Mesothelial cell of epicardium (in vitro differentiated cells): ENCODE results near the gene SH2B3. TPM values are rescaled to one million over a fixed set of nuclear protein-coding genes. Genes with fewer than 3 reads are reported as not detected.

Source experiments
- DNase-seq, 2 experiments: peaks; one replicate each; pipeline ENCODE4 v3.0.0; 2021; ENCODE audit warnings: low spot score in 2 of 2; ENCODE audit not compliant: unreplicated experiment in 2 of 2
- H3K27ac Mint-ChIP-seq: 2 replicates; pipeline ENCODE4 v1.8.0; 2021; ENCODE audit warnings: mixed read lengths
- H3K27me3 Mint-ChIP-seq: 2 replicates; pipeline ENCODE4 v1.8.0; 2021; ENCODE audit warnings: low read depth, mixed read lengths
- H3K36me3 Mint-ChIP-seq: 2 replicates; pipeline ENCODE4 v1.8.0; 2021; ENCODE audit warnings: mixed read lengths
- H3K4me1 Mint-ChIP-seq: 2 replicates; pipeline ENCODE4 v1.8.0; 2021; ENCODE audit warnings: mixed read lengths
- H3K4me3 Mint-ChIP-seq: 2 replicates; pipeline ENCODE4 v1.8.0; 2021; ENCODE audit warnings: mild to moderate bottlenecking, moderate library complexity, mixed read lengths
- H3K9me3 Mint-ChIP-seq: 2 replicates; pipeline ENCODE4 v1.8.0; 2021; ENCODE audit warnings: mixed read lengths
- total RNA-seq: library from RNA; stranded (reverse); gene quantifications from 3 replicates; pipeline ENCODE4 v1.2.1, GENCODE V29; 2021
- TF ChIP-seq, protein P1 (sequence below): fragments of 200-600 bp; sonication (generic); IDR thresholded peaks from one replicate; pipeline ENCODE4 v1.5.0; 2021; ENCODE audit warnings: antibody characterized with exemption; ENCODE audit not compliant: unreplicated experiment

The SH2B3 gene
- total RNA-seq, 1 donor from 2014 or later = 2.1 TPM

DNA sequence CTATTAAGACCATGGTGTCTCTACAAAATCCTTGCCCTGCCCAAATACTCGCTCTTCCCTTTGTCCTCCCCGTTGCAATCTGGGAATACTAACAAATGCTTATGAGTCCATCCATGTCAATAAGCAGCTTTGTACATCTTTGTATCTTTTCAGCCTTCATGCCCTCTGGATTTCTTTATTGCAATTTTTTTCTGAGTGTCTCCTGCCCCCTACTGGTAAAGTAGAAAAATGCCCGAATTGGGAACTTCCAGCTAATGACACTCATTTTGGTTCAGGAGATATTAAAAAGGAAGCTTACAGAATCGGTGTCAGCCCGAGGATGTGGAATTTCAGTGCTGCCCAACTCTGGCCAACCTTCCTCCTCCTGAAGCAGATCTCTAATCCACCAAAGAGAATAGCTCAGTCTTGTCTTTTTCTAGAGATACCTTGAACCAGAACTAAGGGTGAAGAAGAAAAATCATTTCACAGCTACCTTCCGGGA is 46.0 kb downstream of the SH2B3 start:
- H3K27ac Mint-ChIP-seq = no peak overlapping the region
- H3K36me3 Mint-ChIP-seq = peaks cover 39% of the 10 kb centered on the region
- H3K27me3 Mint-ChIP-seq = no peaks in the 10 kb centered on the region
- H3K9me3 Mint-ChIP-seq = no peaks in the 10 kb centered on the region
- peak in 1 of 2 experiments; percentile 1 for DNase-seq
- TF ChIP-seq, protein P1, sequence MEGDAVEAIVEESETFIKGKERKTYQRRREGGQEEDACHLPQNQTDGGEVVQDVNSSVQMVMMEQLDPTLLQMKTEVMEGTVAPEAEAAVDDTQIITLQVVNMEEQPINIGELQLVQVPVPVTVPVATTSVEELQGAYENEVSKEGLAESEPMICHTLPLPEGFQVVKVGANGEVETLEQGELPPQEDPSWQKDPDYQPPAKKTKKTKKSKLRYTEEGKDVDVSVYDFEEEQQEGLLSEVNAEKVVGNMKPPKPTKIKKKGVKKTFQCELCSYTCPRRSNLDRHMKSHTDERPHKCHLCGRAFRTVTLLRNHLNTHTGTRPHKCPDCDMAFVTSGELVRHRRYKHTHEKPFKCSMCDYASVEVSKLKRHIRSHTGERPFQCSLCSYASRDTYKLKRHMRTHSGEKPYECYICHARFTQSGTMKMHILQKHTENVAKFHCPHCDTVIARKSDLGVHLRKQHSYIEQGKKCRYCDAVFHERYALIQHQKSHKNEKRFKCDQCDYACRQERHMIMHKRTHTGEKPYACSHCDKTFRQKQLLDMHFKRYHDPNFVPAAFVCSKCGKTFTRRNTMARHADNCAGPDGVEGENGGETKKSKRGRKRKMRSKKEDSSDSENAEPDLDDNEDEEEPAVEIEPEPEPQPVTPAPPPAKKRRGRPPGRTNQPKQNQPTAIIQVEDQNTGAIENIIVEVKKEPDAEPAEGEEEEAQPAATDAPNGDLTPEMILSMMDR = peak; percentile 93
- H3K4me1 Mint-ChIP-seq = no peaks in the 10 kb centered on the region
- H3K4me3 Mint-ChIP-seq = no peak overlapping the region

DNA sequence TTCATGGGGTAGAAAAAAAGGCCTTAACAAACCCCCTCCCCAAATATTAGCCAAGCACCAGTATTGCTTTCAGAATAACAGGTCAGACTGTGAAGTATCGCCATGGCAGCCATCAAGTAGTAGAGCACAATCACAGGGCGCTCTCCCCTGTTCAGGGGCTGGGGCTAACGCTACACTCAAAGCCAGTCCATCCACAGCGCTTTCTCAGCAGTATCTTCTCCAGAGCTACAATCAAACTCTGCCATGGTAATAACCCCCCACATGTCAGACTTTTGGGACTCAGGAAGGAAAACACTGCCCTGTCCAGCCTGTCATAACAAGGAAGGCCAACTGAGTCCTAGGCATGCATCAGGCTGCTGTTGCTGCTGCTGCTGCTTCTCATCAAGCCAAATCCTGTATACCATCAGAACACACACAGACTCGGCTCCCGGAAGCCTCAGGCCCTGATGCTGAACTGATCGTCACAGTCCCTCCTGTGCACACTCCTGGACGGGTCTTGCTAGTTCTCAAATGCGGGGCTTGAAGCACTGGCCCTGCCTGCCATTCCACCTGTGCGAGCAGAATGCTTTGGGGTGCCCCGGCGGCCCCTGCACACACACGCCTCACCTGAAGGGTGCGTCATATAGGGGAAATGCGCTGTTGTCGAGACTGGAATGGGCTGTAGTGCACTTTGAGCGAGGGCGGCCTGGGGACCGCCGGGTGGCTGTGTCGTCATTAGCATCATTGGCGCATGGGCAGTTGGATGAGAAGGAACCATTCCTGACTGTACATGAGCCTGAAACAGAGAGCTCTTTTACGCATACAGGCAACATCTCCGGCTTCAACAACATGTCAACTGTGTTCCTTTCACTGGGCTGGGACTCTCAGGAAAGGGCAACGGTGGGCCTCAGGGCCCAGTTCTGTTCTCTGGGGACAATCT is 47.6 kb downstream of the SH2B3 start:
- TF ChIP-seq, protein P1 = no peak
- peaks cover 44% of the 10 kb centered on the region for H3K36me3 Mint-ChIP-seq
- no peaks in the 10 kb centered on the region for H3K9me3 Mint-ChIP-seq
- H3K27me3 Mint-ChIP-seq = no peaks in the 10 kb centered on the region
- no peaks in the 10 kb centered on the region for H3K4me1 Mint-ChIP-seq
- no peak overlapping the region for H3K4me3 Mint-ChIP-seq
- H3K27ac Mint-ChIP-seq = no peak overlapping the region
- no peak for DNase-seq

DNA sequence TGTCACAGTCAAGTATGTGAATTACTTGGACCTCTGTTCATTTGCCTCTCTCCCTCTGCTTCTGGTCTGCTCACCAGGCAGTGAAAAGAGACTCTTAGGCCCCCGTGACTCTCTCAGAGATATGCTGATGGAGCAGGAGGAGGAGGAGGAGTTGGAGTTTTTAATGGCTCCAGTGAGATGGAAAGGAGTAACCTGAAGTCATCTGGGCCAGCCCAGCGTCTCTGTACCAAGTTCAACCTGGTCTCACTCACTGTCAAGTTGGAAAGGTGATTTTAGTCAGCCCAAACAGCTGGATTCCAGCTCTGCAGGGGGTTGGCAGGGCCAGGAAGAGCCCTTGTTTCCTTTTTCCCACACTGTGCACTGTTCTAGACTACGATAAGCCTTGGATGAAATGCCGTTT is 48.6 kb downstream of the SH2B3 start:
- Mint-ChIP-seq H3K4me1 (no peaks in the 10 kb centered on the region), H3K27ac (no peak overlapping the region), H3K9me3 (no peaks in the 10 kb centered on the region), H3K4me3 (no peak overlapping the region), H3K36me3 (peaks cover 41% of the 10 kb centered on the region), H3K27me3 (no peaks in the 10 kb centered on the region)
- TF ChIP-seq, protein P1 = no peak
- peak in 1 of 2 experiments; percentile 2 for DNase-seq

DNA sequence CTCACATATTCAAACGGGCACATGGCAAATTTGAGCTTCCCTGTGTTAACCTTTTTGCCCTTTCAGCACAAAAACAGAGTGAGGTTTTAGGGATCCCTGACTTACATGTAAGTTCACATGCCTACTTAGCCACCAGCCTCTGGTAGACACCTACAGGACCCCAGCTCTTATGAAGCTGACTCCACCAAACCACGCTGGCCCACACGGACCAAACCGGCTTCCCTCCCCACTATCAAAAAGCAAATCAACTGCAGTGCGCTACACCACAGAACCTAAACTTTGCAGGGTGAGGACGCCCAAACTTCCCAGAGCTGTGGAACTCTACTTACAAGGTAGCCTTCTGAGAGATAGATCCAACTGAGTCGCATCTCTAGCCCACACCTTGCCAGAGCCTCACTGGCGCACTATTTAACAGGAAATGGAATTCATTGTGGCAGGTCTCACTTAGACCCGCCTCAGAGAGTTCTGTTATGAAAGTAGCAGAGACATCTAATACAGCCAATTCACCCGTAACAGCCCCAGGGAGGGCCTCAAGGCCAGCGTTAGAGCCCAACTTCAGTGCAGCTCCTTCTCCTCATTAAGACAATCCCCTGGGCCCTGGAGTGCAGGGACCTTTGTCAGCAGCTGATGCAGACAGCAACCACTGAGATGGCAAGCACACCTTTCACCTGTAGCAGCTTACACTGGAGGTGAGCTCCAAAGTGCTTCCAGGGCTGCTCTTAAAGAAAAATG is 49.2 kb downstream of the SH2B3 start:
- Mint-ChIP-seq H3K36me3 (peaks cover 39% of the 10 kb centered on the region), H3K27me3 (no peaks in the 10 kb centered on the region), H3K4me3 (no peak overlapping the region), H3K27ac (peak overlapping the region; percentile 25), H3K9me3 (no peaks in the 10 kb centered on the region), H3K4me1 (no peaks in the 10 kb centered on the region)
- no peak for DNase-seq
- TF ChIP-seq, protein P1 = no peak

DNA sequence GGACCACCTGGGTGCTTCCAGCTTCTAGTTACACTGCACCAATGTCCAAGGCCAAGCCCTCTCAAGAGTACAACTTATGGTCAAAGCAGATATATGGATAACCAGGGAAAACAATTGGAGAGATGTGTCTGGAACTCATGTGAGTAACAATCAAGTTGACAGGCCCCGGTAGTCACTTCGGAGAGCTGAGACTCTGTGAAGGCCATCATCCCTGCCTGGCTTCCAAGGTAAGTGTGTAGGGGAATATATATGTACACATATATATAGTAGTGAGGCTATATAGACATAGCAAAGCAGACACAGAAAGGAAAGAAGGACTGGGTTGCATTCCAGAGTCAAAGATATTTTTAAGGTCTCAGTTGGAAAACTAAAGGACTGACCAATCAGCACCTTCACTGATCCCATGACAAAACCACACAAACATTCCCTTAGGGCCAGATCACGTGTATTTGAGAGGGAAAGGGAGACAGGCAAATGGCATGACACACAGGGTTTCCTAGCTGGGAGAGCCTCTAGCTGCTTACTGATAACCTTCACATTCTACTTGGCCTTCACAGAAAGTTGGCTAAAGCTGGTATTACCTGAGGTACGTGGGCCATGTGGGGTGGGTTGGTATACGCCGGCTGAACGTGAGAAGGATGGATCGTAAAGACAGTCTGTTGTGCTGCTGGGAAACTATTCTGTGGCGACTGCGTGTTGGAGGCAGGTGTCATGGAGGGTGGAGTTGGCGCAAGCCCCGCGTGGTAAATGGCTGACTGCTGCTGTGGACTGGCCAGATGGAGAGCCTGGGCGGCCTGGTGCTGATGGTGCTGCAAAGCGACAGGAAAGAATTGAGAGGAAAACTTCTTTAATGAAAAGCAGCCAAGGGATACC is 50.0 kb downstream of the SH2B3 start:
- DNase-seq = no peak
- H3K4me3 Mint-ChIP-seq = no peak overlapping the region
- H3K4me1 Mint-ChIP-seq = no peaks in the 10 kb centered on the region
- TF ChIP-seq, protein P1 = no peak
- no peaks in the 10 kb centered on the region for H3K27me3 Mint-ChIP-seq
- peak overlapping the region; percentile 23 for H3K27ac Mint-ChIP-seq
- peaks cover 36% of the 10 kb centered on the region for H3K36me3 Mint-ChIP-seq
- H3K9me3 Mint-ChIP-seq = no peaks in the 10 kb centered on the region
